Measurements from ENCODE around the gene SNTB2. TPM values are rescaled to one million over a fixed set of nuclear protein-coding genes. Genes with fewer than 3 reads are reported as not detected.
A peak's percentile ranks its signal among the peaks of the same experiment; 100 is the strongest.

The SNTB2 gene
- total RNA-seq, 2 experiments from 2014 or later, result 15.7 to 17.2 TPM

- Mint-ChIP-seq H3K36me3 (ENCODE audit: low read depth) (peaks cover 55% of the 10 kb centered on the region), H3K27me3 (no peaks in the 10 kb centered on the region), H3K27ac (no peak overlapping the region), H3K9me3 (ENCODE audit: low read depth) (no peaks in the 10 kb centered on the region), H3K4me3 (no peak overlapping the region), H3K4me1 (peaks cover 4% of the 10 kb centered on the region)
- ChIA-PET CTCF (no interaction called here), POLR2A (no interaction called here)
- ATAC-seq, result no peak
- intact Hi-C loops (cut with DNase I, micrococcal nuclease), result no loop called here
- no peak for DNase-seq
Observed at GRCh38 chr16:69319826-69320739, 133.1 kb downstream of the SNTB2 start.

GRCh38 chr16:69320740-69321073, 133.7 kb downstream of the SNTB2 start:
- Mint-ChIP-seq H3K9me3 (ENCODE audit: low read depth) (no peaks in the 10 kb centered on the region), H3K4me3 (no peak overlapping the region), H3K36me3 (ENCODE audit: low read depth) (peaks cover 55% of the 10 kb centered on the region), H3K27ac (no peak overlapping the region), H3K27me3 (no peaks in the 10 kb centered on the region), H3K4me1 (peaks cover 7% of the 10 kb centered on the region)
- ATAC-seq (no peak), DNase-seq (no peak)
- ChIA-PET POLR2A (no interaction called here), CTCF (no interaction called here)
- intact Hi-C loops (cut with DNase I, micrococcal nuclease), result no loop called here

GRCh38 chr16:69321080-69321479, 134.1 kb downstream of the SNTB2 start:
- ChIA-PET POLR2A (no interaction called here), CTCF (no interaction called here)
- no peak for DNase-seq
- Mint-ChIP-seq H3K27ac (no peak overlapping the region), H3K27me3 (no peaks in the 10 kb centered on the region), H3K4me3 (no peak overlapping the region), H3K36me3 (ENCODE audit: low read depth) (peaks cover 56% of the 10 kb centered on the region), H3K9me3 (ENCODE audit: low read depth) (no peaks in the 10 kb centered on the region), H3K4me1 (peaks cover 10% of the 10 kb centered on the region)
- intact Hi-C loops (cut with DNase I, micrococcal nuclease), result no loop called here
- no peak for ATAC-seq

- DNase-seq (no peak), ATAC-seq (no peak)
- H3K27me3 Mint-ChIP-seq, result no peaks in the 10 kb centered on the region
- peaks cover 56% of the 10 kb centered on the region for H3K36me3 Mint-ChIP-seq (ENCODE audit: low read depth)
- intact Hi-C loops (cut with DNase I, micrococcal nuclease), result no loop called here
- CTCF ChIA-PET, result interaction anchor here (0.6 kb wide), 1 partner anchor 795 kb away, joined by 3 read pairs; no protein-coding TSS in a partner anchor
- no peak overlapping the region for H3K27ac Mint-ChIP-seq
- H3K4me3 Mint-ChIP-seq, result no peak overlapping the region
- peaks cover 23% of the 10 kb centered on the region for H3K4me1 Mint-ChIP-seq
- H3K9me3 Mint-ChIP-seq (ENCODE audit: low read depth), result no peaks in the 10 kb centered on the region
- POLR2A ChIA-PET, result no interaction called here
Observed at GRCh38 chr16:69322343-69322742, 135.4 kb downstream of the SNTB2 start.

- DNase-seq, result no peak
- Mint-ChIP-seq H3K4me1 (peaks cover 29% of the 10 kb centered on the region), H3K4me3 (no peak overlapping the region), H3K9me3 (ENCODE audit: low read depth) (no peaks in the 10 kb centered on the region), H3K27ac (no peak overlapping the region), H3K27me3 (no peaks in the 10 kb centered on the region), H3K36me3 (ENCODE audit: low read depth) (peaks cover 58% of the 10 kb centered on the region)
- no peak for ATAC-seq
- intact Hi-C loops (cut with DNase I, micrococcal nuclease), result no loop called here
- POLR2A ChIA-PET, result no interaction called here
- CTCF ChIA-PET, result no interaction called here
Observed at GRCh38 chr16:69323415-69323814, 136.5 kb downstream of the SNTB2 start.

GRCh38 chr16:69324013-69324531, 137.1 kb downstream of the SNTB2 start:
- no peak for ATAC-seq
- H3K27me3 Mint-ChIP-seq, result no peaks in the 10 kb centered on the region
- POLR2A ChIA-PET, result interaction anchor here (0.7 kb wide), 1 partner anchor 992 kb away, joined by 3 read pairs; no protein-coding TSS in a partner anchor
- DNase-seq, result no peak
- CTCF ChIA-PET, result interaction anchor here (0.7 kb wide), 1 partner anchor 12 kb away, joined by 5 read pairs; no protein-coding TSS in a partner anchor
- intact Hi-C loops (cut with DNase I, micrococcal nuclease), result no loop called here
- H3K4me3 Mint-ChIP-seq, result no peak overlapping the region
- H3K4me1 Mint-ChIP-seq, result peaks cover 35% of the 10 kb centered on the region
- H3K36me3 Mint-ChIP-seq (ENCODE audit: low read depth), result peaks cover 63% of the 10 kb centered on the region
- H3K9me3 Mint-ChIP-seq (ENCODE audit: low read depth), result no peaks in the 10 kb centered on the region
- H3K27ac Mint-ChIP-seq, result no peak overlapping the region

GRCh38 chr16:69324585-69325253, 137.8 kb downstream of the SNTB2 start:
- POLR2A ChIA-PET, result interaction anchor here (0.7 kb wide), 1 partner anchor 992 kb away, joined by 3 read pairs; no protein-coding TSS in a partner anchor
- intact Hi-C loops (cut with DNase I, micrococcal nuclease), result no loop called here
- Mint-ChIP-seq H3K4me1 (peaks cover 40% of the 10 kb centered on the region), H3K36me3 (ENCODE audit: low read depth) (peaks cover 65% of the 10 kb centered on the region), H3K27me3 (no peaks in the 10 kb centered on the region), H3K9me3 (ENCODE audit: low read depth) (no peaks in the 10 kb centered on the region), H3K27ac (no peak overlapping the region), H3K4me3 (no peak overlapping the region)
- CTCF ChIA-PET, result interaction anchor here (0.7 kb wide), 1 partner anchor 13 kb away, joined by 5 read pairs; no protein-coding TSS in a partner anchor
- DNase-seq, result no peak
- no peak for ATAC-seq

- ATAC-seq, result no peak
Observed at GRCh38 chr16:69325784-69326171, 138.8 kb downstream of the SNTB2 start.

GRCh38 chr16:69326172-69326873, 139.4 kb downstream of the SNTB2 start:
- ATAC-seq (no peak), DNase-seq (no peak)
- peaks cover 61% of the 10 kb centered on the region for H3K36me3 Mint-ChIP-seq (ENCODE audit: low read depth)
- POLR2A ChIA-PET, result interaction anchor here (1.0 kb wide), 1 partner anchor 11 kb away, joined by 3 read pairs; no protein-coding TSS in a partner anchor
- H3K27ac Mint-ChIP-seq, result peak overlapping the region; percentile 67
- intact Hi-C loops (cut with DNase I, micrococcal nuclease), result no loop called here
- no peaks in the 10 kb centered on the region for H3K9me3 Mint-ChIP-seq (ENCODE audit: low read depth)
- H3K4me3 Mint-ChIP-seq, result peak overlapping the region; percentile 83
- CTCF ChIA-PET, result interaction anchor here (1.0 to 1.5 kb wide), 4 partner anchors 12 to 55 kb away, joined by 3 to 7 read pairs (median 4); partner anchors contain the start of gene NIP7
- peaks cover 41% of the 10 kb centered on the region for H3K4me1 Mint-ChIP-seq
- H3K27me3 Mint-ChIP-seq, result no peaks in the 10 kb centered on the region

More at GRCh38 chr16:69325784-69326171, 138.8 kb downstream of the SNTB2 start:
- peaks cover 62% of the 10 kb centered on the region for H3K36me3 Mint-ChIP-seq (ENCODE audit: low read depth)
- POLR2A ChIA-PET, result interaction anchor here (0.6 kb wide), 1 partner anchor 26 kb away, joined by 6 read pairs; no protein-coding TSS in a partner anchor
- CTCF ChIA-PET, result interaction anchor here (1.0 to 1.3 kb wide), 2 partner anchors 13 to 14 kb away, joined by 3 to 4 read pairs; no protein-coding TSS in a partner anchor
- H3K4me3 Mint-ChIP-seq, result no peak overlapping the region
- H3K27ac Mint-ChIP-seq, result peak overlapping the region; percentile 67
- H3K27me3 Mint-ChIP-seq, result no peaks in the 10 kb centered on the region
- H3K4me1 Mint-ChIP-seq, result peaks cover 40% of the 10 kb centered on the region
- intact Hi-C loops (cut with DNase I, micrococcal nuclease), result no loop called here
- no peak for DNase-seq
- H3K9me3 Mint-ChIP-seq (ENCODE audit: low read depth), result no peaks in the 10 kb centered on the region

- peaks cover 64% of the 10 kb centered on the region for H3K36me3 Mint-ChIP-seq (ENCODE audit: low read depth)
- H3K4me1 Mint-ChIP-seq, result peaks cover 48% of the 10 kb centered on the region
- H3K9me3 Mint-ChIP-seq (ENCODE audit: low read depth), result no peaks in the 10 kb centered on the region
- H3K4me3 Mint-ChIP-seq, result peak overlapping the region; percentile 83
- POLR2A ChIA-PET, result interaction anchor here (0.6 to 1.1 kb wide), 4 partner anchors 9 to 1060 kb away, joined by 3 to 5 read pairs (median 4); no protein-coding TSS in a partner anchor
- ATAC-seq (no peak), DNase-seq (no peak)
- no peaks in the 10 kb centered on the region for H3K27me3 Mint-ChIP-seq
- intact Hi-C loops (cut with DNase I, micrococcal nuclease), result no loop called here
- CTCF ChIA-PET, result interaction anchor here (0.5 to 2.9 kb wide), 5 partner anchors 8 to 928 kb away, joined by 3 to 21 read pairs (median 4); partner anchors contain the start of gene NIP7
- H3K27ac Mint-ChIP-seq, result peak overlapping the region; percentile 56
Observed at GRCh38 chr16:69327585-69328310, 140.8 kb downstream of the SNTB2 start.

All from activated CD4-positive, alpha-beta T cell treated with anti-CD3 and anti-CD28 coated beads for 36 hours (primary cell).